GM23338 (cell line): ENCODE results near the gene FBXO45.

ENCODE experiments used
- CREB1 ChIP-seq: fragments of 250-450 bp; sonication (Bioruptor Pico); IDR thresholded peaks from 2 replicates; pipeline ENCODE4 v1.5.0; 2020; ENCODE audit warnings: low read depth, mild to moderate bottlenecking, moderate library complexity
- EZH2 ChIP-seq: fragments of 200-600 bp; sonication (generic); IDR thresholded peaks from one replicate; pipeline ENCODE4 v1.8.0; 2017; ENCODE audit warnings: antibody characterized with exemption, mild to moderate bottlenecking, low read depth; ENCODE audit not compliant: unreplicated experiment
- EZH2phosphoT487 ChIP-seq: fragments of 200-600 bp; sonication (generic); IDR thresholded peaks from one replicate; pipeline ENCODE4 v1.8.1; 2018; ENCODE audit warnings: antibody characterized with exemption; ENCODE audit not compliant: unreplicated experiment
- JUNB ChIP-seq: IDR thresholded peaks from one replicate; pipeline ENCODE4 v1.6.1; 2016; ENCODE audit warnings: antibody characterized with exemption; ENCODE audit not compliant: unreplicated experiment
- NANOG ChIP-seq: IDR thresholded peaks from 2 replicates; pipeline ENCODE4 v1.6.1; 2016; ENCODE audit warnings: antibody characterized with exemption, borderline replicate concordance
- POLR2AphosphoS5 ChIP-seq: IDR thresholded peaks from 2 replicates; pipeline ENCODE4 v1.6.1; 2016; ENCODE audit warnings: antibody characterized with exemption, low read depth
- TF ChIP-seq, protein P1 (sequence below), 2 experiments: fragments of 200-600 bp in 1 of 2; sonication (generic) in 1 of 2; conservative IDR thresholded peaks; 2 replicates each; pipeline versions ENCODE4 v1.5.1 to v1.6.1; 2016 to 2017; ENCODE audit warnings: antibody characterized with exemption in 2 of 2, low read depth in 2 of 2, mild to moderate bottlenecking in 2 of 2, moderate library complexity in 1 of 2
- TF ChIP-seq, protein P2 (sequence below): IDR thresholded peaks from one replicate; pipeline ENCODE4 v1.6.1; 2018; ENCODE audit warnings: antibody characterized with exemption; ENCODE audit not compliant: unreplicated experiment

DNA sequence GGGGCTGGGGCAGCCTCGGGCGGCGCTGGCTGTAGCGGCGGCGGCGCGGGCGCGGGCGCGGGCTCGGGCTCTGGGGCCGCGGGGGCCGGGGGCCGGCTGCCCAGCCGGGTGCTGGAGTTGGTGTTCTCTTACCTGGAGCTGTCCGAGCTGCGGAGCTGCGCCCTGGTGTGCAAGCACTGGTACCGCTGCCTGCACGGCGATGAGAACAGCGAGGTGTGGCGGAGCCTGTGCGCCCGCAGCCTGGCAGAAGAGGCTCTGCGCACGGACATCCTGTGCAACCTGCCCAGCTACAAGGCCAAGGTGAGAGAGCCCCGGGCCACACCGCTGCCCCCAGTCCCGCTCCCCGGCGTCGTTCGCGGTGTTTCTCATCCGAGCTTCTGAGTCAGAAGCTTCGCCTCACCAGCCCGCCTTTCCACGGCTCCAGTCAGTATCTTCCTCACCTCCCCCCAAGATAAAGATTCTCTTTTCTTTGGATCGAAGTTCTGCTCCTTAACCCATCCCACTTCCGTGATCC lies 600 bp downstream of the FBXO45 start:
- TF ChIP-seq, protein P1, sequence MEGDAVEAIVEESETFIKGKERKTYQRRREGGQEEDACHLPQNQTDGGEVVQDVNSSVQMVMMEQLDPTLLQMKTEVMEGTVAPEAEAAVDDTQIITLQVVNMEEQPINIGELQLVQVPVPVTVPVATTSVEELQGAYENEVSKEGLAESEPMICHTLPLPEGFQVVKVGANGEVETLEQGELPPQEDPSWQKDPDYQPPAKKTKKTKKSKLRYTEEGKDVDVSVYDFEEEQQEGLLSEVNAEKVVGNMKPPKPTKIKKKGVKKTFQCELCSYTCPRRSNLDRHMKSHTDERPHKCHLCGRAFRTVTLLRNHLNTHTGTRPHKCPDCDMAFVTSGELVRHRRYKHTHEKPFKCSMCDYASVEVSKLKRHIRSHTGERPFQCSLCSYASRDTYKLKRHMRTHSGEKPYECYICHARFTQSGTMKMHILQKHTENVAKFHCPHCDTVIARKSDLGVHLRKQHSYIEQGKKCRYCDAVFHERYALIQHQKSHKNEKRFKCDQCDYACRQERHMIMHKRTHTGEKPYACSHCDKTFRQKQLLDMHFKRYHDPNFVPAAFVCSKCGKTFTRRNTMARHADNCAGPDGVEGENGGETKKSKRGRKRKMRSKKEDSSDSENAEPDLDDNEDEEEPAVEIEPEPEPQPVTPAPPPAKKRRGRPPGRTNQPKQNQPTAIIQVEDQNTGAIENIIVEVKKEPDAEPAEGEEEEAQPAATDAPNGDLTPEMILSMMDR (conservative IDR thresholded peaks at IDR 0.05; ENCODE audit: low read depth in 2 of 2) = no peak
- TF ChIP-seq, protein P2, sequence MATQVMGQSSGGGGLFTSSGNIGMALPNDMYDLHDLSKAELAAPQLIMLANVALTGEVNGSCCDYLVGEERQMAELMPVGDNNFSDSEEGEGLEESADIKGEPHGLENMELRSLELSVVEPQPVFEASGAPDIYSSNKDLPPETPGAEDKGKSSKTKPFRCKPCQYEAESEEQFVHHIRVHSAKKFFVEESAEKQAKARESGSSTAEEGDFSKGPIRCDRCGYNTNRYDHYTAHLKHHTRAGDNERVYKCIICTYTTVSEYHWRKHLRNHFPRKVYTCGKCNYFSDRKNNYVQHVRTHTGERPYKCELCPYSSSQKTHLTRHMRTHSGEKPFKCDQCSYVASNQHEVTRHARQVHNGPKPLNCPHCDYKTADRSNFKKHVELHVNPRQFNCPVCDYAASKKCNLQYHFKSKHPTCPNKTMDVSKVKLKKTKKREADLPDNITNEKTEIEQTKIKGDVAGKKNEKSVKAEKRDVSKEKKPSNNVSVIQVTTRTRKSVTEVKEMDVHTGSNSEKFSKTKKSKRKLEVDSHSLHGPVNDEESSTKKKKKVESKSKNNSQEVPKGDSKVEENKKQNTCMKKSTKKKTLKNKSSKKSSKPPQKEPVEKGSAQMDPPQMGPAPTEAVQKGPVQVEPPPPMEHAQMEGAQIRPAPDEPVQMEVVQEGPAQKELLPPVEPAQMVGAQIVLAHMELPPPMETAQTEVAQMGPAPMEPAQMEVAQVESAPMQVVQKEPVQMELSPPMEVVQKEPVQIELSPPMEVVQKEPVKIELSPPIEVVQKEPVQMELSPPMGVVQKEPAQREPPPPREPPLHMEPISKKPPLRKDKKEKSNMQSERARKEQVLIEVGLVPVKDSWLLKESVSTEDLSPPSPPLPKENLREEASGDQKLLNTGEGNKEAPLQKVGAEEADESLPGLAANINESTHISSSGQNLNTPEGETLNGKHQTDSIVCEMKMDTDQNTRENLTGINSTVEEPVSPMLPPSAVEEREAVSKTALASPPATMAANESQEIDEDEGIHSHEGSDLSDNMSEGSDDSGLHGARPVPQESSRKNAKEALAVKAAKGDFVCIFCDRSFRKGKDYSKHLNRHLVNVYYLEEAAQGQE = no peak
- no peak for TF ChIP-seq POLR2AphosphoS5
- no peak for TF ChIP-seq EZH2
- no peak for TF ChIP-seq EZH2phosphoT487
- TF ChIP-seq JUNB = no peak
- no peak for TF ChIP-seq CREB1 (CRISPR knock-in tag)
- no peak for TF ChIP-seq NANOG
